PFSK-1 (cell line): ENCODE measurements around the gene GPATCH8.

Experiments
- POLR2AphosphoS5 ChIP-seq: IDR thresholded peaks from 2 replicates; pipeline ENCODE4 v1.6.1; 2012; ENCODE audit warnings: low read depth, mild to moderate bottlenecking, control low read depth, low read length, moderate library complexity
- TAF1 ChIP-seq: IDR thresholded peaks from 2 replicates; pipeline ENCODE4 v1.6.1; 2012; ENCODE audit warnings: low read length, control low read depth, borderline replicate concordance; ENCODE audit not compliant: insufficient read depth
- TF ChIP-seq, protein P1 (sequence below), 2 experiments: IDR thresholded peaks; 2 replicates each; pipeline versions ENCODE4 v1.6.1 to v1.8.0; 2011 to 2012; ENCODE audit warnings: low read depth in 2 of 2, low read length in 2 of 2, control low read depth in 1 of 2, inconsistent platforms in 1 of 2, mild to moderate bottlenecking in 1 of 2, moderate library complexity in 1 of 2; ENCODE audit not compliant: insufficient read depth in 1 of 2

DNA sequence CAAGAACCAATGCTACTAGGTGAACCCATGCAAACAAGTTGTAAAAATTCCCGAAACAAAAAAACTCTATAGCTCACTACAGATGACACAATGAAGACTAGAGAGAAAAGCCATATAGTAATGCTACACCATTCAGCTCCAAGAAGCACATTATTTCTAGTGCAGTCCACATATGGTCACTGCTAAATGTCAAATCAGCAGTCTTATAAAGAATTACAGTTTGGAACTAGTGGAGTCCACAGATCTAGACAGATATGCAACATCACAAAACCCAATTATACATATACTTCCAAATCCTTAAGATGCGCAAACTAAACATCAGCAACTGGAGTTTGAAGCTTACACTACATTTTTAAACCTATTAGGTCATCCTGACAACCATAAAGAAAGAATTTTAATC is 33.5 kb downstream of the GPATCH8 start:
- TF ChIP-seq POLR2AphosphoS5: no peak
- no peak for TF ChIP-seq TAF1
- TF ChIP-seq, protein P1, sequence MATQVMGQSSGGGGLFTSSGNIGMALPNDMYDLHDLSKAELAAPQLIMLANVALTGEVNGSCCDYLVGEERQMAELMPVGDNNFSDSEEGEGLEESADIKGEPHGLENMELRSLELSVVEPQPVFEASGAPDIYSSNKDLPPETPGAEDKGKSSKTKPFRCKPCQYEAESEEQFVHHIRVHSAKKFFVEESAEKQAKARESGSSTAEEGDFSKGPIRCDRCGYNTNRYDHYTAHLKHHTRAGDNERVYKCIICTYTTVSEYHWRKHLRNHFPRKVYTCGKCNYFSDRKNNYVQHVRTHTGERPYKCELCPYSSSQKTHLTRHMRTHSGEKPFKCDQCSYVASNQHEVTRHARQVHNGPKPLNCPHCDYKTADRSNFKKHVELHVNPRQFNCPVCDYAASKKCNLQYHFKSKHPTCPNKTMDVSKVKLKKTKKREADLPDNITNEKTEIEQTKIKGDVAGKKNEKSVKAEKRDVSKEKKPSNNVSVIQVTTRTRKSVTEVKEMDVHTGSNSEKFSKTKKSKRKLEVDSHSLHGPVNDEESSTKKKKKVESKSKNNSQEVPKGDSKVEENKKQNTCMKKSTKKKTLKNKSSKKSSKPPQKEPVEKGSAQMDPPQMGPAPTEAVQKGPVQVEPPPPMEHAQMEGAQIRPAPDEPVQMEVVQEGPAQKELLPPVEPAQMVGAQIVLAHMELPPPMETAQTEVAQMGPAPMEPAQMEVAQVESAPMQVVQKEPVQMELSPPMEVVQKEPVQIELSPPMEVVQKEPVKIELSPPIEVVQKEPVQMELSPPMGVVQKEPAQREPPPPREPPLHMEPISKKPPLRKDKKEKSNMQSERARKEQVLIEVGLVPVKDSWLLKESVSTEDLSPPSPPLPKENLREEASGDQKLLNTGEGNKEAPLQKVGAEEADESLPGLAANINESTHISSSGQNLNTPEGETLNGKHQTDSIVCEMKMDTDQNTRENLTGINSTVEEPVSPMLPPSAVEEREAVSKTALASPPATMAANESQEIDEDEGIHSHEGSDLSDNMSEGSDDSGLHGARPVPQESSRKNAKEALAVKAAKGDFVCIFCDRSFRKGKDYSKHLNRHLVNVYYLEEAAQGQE (IDR thresholded peaks at IDR 0.05; ENCODE audit: insufficient read depth in 1 of 2, low read depth in 2 of 2, low read length in 2 of 2): no peak
